PC-9 (cell line): ENCODE results near the gene AGAP9. TPM values are rescaled to one million over a fixed set of nuclear protein-coding genes. Genes with fewer than 3 reads are reported as not detected.
"Not testable (repeated sequence)": the region's sequence is repeated elsewhere in the genome, so short reads cannot be mapped to it uniquely, and the experiment has no call there.

Experiments
- BruUV-seq: library from RNA; stranded (reverse); fragments of 400-500 nt; replicated peaks from 2 replicates; lab custom pipeline; 2021; lab: Mats Ljungman, UMichigan
- CTCF ChIA-PET: fragments of 300-600 bp; sonication (Branson Sonifier 250); formaldehyde crosslinking; loops from one replicate; lab custom pipeline; 2022; ENCODE audit warnings: antibody characterized with exemption; lab: Charles Lee
- POLR2A ChIA-PET: fragments of 300-600 bp; sonication (Branson Sonifier 250); formaldehyde crosslinking; loops from one replicate; lab custom pipeline; 2022; ENCODE audit warnings: antibody characterized with exemption; ENCODE audit not compliant: unreplicated experiment; lab: Charles Lee
- DNase-seq, 2 experiments: peaks; one replicate each; pipeline versions ENCODE4 v3.0.0 to v3.0.0-alpha.2; 2015 to 2022; ENCODE audit warnings: mixed read lengths in 1 of 2
- H2AFZ ChIP-seq: fragments of 200-600 bp; sonication (generic); 2 replicates; pipeline ENCODE4 v1.8.1; 2017; ENCODE audit warnings: antibody characterized with exemption
- H3F3A ChIP-seq: fragments of 200-600 bp; sonication (generic); 2 replicates; pipeline ENCODE4 v1.8.1; 2017; ENCODE audit warnings: antibody characterized with exemption, mild to moderate bottlenecking, low read depth; ENCODE audit not compliant: insufficient read depth
- H3K27ac ChIP-seq: fragments of 200-600 bp; sonication (generic); 2 replicates; pipeline ENCODE4 v1.6.1; 2016; ENCODE audit warnings: mixed run types
- H3K27me3 ChIP-seq: fragments of 200-600 bp; sonication (generic); 2 replicates; pipeline ENCODE4 v1.6.1; 2016; ENCODE audit warnings: low read depth, mixed run types; ENCODE audit not compliant: insufficient read depth
- H3K36me3 ChIP-seq: fragments of 200-600 bp; sonication (generic); 2 replicates; pipeline ENCODE4 v1.6.1; 2016; ENCODE audit warnings: low read depth, mixed run types
- H3K4me1 ChIP-seq: fragments of 200-600 bp; sonication (generic); replicated peaks from 2 replicates; pipeline ENCODE4 v1.6.1; 2016; ENCODE audit warnings: mixed run types; ENCODE audit not compliant: insufficient read depth
- H3K4me2 ChIP-seq: fragments of 200-600 bp; sonication (generic); 2 replicates; pipeline ENCODE4 v1.6.1; 2017; ENCODE audit warnings: mixed run types
- H3K4me3 ChIP-seq: fragments of 200-600 bp; sonication (generic); 2 replicates; pipeline ENCODE4 v1.6.1; 2016; ENCODE audit warnings: mixed run types
- H3K79me2 ChIP-seq: fragments of 200-600 bp; sonication (generic); 2 replicates; pipeline ENCODE4 v1.6.1; 2017; ENCODE audit warnings: low read depth, mixed run types
- H3K9me2 ChIP-seq: fragments of 200-600 bp; sonication (generic); 2 replicates; pipeline ENCODE4 v1.8.1; 2017; ENCODE audit warnings: mild to moderate bottlenecking; ENCODE audit not compliant: insufficient read depth
- H3K9me3 ChIP-seq: fragments of 200-600 bp; sonication (generic); 2 replicates; pipeline ENCODE4 v1.8.1; 2016; ENCODE audit warnings: low read depth; ENCODE audit not compliant: insufficient read depth
- H4K20me1 ChIP-seq: fragments of 200-600 bp; sonication (generic); 2 replicates; pipeline ENCODE4 v1.8.1; 2017; ENCODE audit not compliant: insufficient read depth
- intact Hi-C: fragments of 100-400 bp; cut with micrococcal nuclease; formaldehyde crosslinking; loops from one replicate; pipeline ENCODE4 v1.10.0; 2022; ENCODE audit not compliant: unreplicated experiment
- total RNA-seq: library from RNA; stranded (reverse); gene quantifications from 2 replicates; pipeline ENCODE4 v1.2.3, GENCODE V29; 2021

The AGAP9 gene
- total RNA-seq, 1 experiment from 2014 or later: 14.1 TPM

- H2AFZ ChIP-seq, H3K27ac ChIP-seq, H3K9me2 ChIP-seq, H3K9me3 ChIP-seq, H3K4me1 ChIP-seq, H3K36me3 ChIP-seq, H3K4me2 ChIP-seq, H3K27me3 ChIP-seq, intact Hi-C loops, POLR2A ChIA-PET, H3K79me2 ChIP-seq, CTCF ChIA-PET, BruUV-seq, DNase-seq, H4K20me1 ChIP-seq, H3K4me3 ChIP-seq, H3F3A ChIP-seq: not testable (repeated sequence)
Measured at GRCh38 chr10:47489630-47490029, 33.8 kb downstream of the AGAP9 start.

DNA sequence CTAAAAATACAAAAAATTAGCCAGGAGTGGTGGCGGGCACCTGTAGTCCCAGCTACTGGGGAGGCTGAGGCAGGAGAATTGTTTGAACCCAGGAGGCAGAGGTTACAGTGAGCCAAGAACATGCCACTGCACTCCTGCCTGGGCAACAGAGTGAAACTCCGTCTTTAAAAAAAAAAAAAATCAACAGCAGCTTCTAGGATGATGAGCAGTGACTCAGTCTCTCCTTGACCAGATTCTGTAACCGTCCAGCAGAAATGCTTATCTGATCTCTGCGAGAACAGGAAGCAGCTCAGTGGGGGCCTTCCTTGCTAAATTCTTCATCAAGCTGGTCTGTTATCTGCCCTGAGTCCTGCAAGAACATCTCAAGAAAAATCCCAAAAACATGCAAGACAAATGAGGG is 37.5 kb downstream of the AGAP9 start:
- H2AFZ ChIP-seq, H3K36me3 ChIP-seq, H3K9me3 ChIP-seq, POLR2A ChIA-PET, H3K4me2 ChIP-seq, H3K4me1 ChIP-seq, H3K4me3 ChIP-seq, BruUV-seq, H3K27me3 ChIP-seq, H3K79me2 ChIP-seq, H3F3A ChIP-seq, H3K27ac ChIP-seq, intact Hi-C loops, H4K20me1 ChIP-seq, H3K9me2 ChIP-seq, CTCF ChIA-PET: not testable (repeated sequence)
- peak in 1 of 2 experiments; percentile 40 for DNase-seq

DNA sequence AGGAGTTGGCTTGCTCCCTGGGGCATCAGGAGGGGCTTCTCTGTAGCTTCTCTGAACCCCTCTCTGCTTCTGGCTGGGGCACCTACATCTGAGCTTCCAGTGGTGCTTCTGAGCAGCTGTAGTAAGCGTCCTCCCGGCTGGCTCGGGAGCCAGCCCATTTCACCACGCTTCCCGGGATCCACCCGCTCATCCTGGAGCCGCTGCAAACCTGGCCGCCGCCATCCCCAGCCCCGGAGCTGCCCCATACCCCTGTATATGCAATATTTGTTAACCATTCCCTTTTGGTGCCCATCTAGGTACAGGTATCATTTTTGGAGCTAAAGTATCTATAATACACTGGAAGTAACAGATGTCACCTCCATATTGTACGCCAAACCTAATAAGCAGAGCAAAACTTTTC is 38.7 kb downstream of the AGAP9 start:
- H2AFZ ChIP-seq, H3K4me2 ChIP-seq, intact Hi-C loops, H3K27ac ChIP-seq, H3K36me3 ChIP-seq, H3K79me2 ChIP-seq, H3K4me3 ChIP-seq, H3K4me1 ChIP-seq, H3F3A ChIP-seq, DNase-seq, H4K20me1 ChIP-seq, H3K9me2 ChIP-seq, H3K9me3 ChIP-seq, POLR2A ChIA-PET, H3K27me3 ChIP-seq, CTCF ChIA-PET, BruUV-seq: not testable (repeated sequence)

- BruUV-seq, H3K79me2 ChIP-seq, H3K27me3 ChIP-seq, H3K9me3 ChIP-seq, H3K36me3 ChIP-seq, H4K20me1 ChIP-seq, CTCF ChIA-PET, H2AFZ ChIP-seq, intact Hi-C loops, H3F3A ChIP-seq, H3K9me2 ChIP-seq, H3K4me1 ChIP-seq: not testable (repeated sequence)
- H3K4me3 ChIP-seq: peak within 1 kb of the TSS; percentile 56; the same call in 1 of the 2 replicates
- peak within 1 kb of the TSS; percentile 83 for H3K4me2 ChIP-seq
- POLR2A ChIA-PET: interaction anchor here (0.7 kb wide), 2 partner anchors 318 to 1230 kb away, joined by 3 read pairs; no protein-coding TSS in a partner anchor
- peak; percentile 75 to 91 for DNase-seq
- peak within 1 kb of the TSS; percentile 64; the same call in 1 of the 2 replicates for H3K27ac ChIP-seq
Measured at GRCh38 chr10:47483923-47484322, 39.5 kb downstream of the AGAP9 start, which contains the start of gene ANXA8. Gene ANXA8 (minus strand): TSS chr10:47484115. CDS start chr10:47483933, 182 bp downstream.

GRCh38 chr10:47482367-47482766 is 41.1 kb downstream of the AGAP9 start:
- CTCF ChIA-PET, H4K20me1 ChIP-seq: not testable (repeated sequence)

DNA sequence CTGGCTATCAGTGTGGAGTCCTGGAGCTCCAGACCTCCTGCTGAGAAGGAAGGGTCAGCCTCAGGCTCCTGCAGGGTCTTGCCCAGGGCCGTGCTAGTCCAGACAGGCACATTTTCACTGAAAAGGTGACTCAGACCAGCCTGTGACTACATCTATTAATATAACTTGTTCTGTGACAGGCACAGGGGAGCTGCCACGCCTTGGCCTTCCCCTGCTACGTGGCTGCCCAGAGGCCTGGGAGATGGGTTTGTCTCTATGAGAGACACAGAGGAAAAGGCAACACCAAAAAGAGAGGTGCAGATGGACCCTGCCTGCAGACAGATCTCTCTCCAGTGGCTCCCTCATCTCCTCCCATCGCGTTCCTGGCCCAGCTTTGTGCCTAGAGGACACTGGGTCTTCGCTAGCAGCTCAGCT is 41.7 kb downstream of the AGAP9 start:
- DNase-seq: peak; percentile 35
- BruUV-seq, intact Hi-C loops, H3K4me3 ChIP-seq, H3K79me2 ChIP-seq, H3K36me3 ChIP-seq, H4K20me1 ChIP-seq, H2AFZ ChIP-seq, POLR2A ChIA-PET, H3K4me1 ChIP-seq, H3K9me3 ChIP-seq, CTCF ChIA-PET, H3K9me2 ChIP-seq, H3K27me3 ChIP-seq, H3F3A ChIP-seq: not testable (repeated sequence)
- peak overlapping the region; percentile 59 for H3K4me2 ChIP-seq
- H3K27ac ChIP-seq: peak overlapping the region; percentile 66

More at GRCh38 chr10:47482367-47482766, 41.1 kb downstream of the AGAP9 start:
- H3K4me2 ChIP-seq, intact Hi-C loops, H3K27ac ChIP-seq, H3F3A ChIP-seq, H3K9me2 ChIP-seq, H2AFZ ChIP-seq, H3K36me3 ChIP-seq, DNase-seq, H3K4me3 ChIP-seq, H3K4me1 ChIP-seq, POLR2A ChIA-PET, H3K27me3 ChIP-seq, H3K9me3 ChIP-seq, H3K79me2 ChIP-seq: not testable (repeated sequence)
- BruUV-seq: TSS peak; percentile 86

GRCh38 chr10:47481182-47481766 is 42.2 kb downstream of the AGAP9 start:
- H3K4me3 ChIP-seq, POLR2A ChIA-PET, intact Hi-C loops, H3K9me3 ChIP-seq, H3K79me2 ChIP-seq, H3K36me3 ChIP-seq, BruUV-seq, H4K20me1 ChIP-seq, H2AFZ ChIP-seq, H3K9me2 ChIP-seq, H3F3A ChIP-seq, H3K4me1 ChIP-seq, H3K27me3 ChIP-seq, CTCF ChIA-PET: not testable (repeated sequence)
- Histone ChIP-seq H3K27ac (peak overlapping the region; percentile 66), H3K4me2 (peak overlapping the region; percentile 64)
- DNase-seq: peak; percentile 67 to 82
